NCI-H1694 (cell line): Measurements from ENCODE around the gene GALNT10.
"Not testable (repeated sequence)": the region's sequence is repeated elsewhere in the genome, so short reads cannot be mapped to it uniquely, and the experiment has no call there.

Experiments
- DNase-seq: peaks from one replicate; lab custom pipeline; 2025; lab: John Stamatoyannopoulos, UW

GALNT10 gene

DNA sequence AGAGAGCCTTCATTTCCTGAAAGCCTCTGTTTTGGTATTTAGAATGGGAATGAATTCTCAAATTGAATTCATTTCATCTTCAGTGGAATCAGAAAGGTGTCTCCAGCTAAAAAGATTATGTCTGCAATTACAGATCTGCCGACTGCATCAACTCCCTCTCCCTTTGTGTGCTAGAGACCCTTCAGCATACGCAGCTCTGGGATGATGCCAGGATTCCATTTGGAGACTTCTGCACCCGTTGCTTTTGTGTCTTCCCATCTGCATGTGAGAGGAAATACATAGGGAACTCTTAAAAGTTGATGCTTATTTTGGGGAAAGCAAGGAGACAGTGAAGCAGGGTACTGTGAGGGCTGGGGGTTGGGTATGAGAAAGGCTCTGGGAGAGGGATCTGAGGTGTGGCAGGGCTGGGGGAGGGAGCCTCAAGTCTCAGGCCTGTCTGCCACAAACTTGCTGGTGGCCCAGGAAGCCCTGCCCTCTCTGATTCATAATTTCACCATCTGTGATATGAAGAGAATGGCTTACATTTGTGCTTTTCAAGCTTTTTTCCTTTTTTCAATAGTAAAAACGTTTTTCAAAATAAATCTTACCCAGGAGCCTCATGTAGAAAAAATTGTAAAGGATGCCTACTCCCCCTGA lies 165.6 kb downstream of the GALNT10 start:
- peak; percentile 17 for DNase-seq

DNA sequence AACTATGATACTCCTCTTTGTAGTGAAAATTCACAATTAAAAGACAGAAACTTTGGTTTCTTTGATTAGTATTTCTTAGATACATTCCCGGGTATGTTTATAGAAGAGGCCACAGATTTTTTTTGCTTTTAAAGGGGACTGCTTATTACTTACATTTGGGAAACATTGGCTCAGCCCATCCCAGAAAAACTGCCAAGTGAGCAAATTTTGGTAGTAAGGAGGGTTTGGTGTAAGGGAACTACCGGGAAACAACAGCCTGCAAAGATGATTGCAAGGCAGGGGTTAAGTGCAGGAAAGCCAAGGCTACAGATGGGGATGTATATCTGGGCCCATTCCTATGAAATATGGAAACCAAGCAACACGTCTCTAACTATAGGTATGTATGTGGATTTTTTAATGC lies 166.4 kb downstream of the GALNT10 start:
- no peak for DNase-seq

DNA sequence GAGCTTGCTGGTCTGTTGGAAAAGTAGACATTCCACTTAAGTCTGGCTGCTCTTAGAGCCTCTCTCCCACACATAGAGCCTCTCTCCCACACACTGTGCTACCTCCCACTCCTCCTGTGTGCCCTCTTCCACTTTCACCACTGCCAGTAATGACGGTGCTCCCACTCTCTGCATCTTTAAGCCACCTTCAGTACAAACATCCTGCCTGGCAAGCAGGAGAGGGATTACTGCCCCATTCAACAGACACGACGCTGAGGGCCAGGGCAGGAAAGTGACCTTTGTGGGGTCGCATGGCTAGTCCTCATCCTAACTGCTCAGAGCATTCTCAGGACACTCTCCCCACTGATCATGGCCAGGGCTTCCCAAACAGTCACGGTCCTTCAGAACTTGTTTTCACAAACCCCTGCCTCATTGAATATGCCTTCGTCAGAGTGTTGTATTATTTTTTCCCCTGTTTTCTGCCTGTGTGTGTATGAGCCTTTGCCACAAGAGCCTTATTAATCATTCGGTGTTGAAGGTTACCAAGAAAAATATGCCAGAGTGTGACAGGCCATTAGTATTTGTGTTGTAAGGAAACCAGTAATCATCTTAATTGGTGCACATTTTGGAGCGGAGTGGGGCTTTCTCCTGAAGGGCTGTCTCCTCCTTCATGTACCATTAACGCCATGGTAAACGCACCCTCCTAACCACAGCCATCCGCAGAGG lies 168.1 kb downstream of the GALNT10 start:
- DNase-seq: no peak

DNA sequence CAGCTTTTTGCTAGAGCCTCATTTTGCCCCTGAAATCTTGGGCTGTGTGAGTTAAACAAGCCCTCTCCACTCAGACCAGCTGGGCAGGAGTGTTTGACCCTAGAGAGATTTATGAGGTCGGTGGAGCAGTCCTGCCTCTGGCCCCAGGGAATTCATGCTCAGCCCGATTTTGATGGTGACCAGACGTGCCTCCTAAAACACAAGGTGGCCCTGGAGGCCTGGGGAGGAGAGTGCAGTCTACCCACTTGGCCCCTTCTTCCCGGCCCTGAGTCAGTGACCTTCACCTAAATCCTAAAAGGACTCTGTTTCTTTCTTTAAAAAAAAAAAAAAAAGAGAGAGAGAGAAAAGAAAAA lies 168.7 kb downstream of the GALNT10 start:
- no peak for DNase-seq

DNA sequence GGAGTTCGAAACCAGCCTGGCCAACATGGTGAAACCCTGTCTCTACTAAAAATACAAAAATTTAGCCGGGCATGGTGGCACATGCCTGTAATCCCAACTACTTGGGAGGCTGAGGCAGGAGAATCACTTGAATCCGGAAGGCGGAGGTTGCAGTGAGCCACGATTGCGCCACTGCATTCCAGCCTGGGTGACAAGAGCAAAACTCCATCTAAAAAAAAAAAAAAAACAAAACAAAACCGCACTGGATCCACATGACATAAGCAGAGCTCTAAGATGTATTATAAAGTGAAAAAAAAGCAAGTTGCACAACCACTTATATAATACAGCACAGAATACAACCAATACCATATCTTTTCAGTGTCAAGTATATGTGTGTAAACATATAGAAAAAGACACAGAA lies 169.7 kb downstream of the GALNT10 start:
- DNase-seq: not testable (repeated sequence)

DNA sequence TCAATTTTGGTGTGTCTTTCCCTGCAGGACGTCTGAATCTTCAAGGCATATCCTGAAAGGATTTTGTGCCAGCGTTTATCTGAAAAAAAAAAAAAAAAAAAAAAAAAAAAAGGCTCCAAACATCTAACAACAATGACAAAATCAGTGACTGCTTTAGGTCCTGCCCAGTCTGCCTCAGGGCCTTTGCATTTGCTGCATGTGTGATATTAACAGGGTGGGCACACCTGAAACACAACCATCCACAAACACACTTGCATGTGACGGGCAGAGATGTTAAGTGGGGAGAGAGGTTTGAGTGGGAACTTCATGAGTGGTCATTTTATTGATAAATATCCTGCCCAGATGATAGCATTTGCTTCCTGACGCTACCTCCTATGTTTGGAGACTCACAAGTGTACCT lies 172.9 kb downstream of the GALNT10 start:
- no peak for DNase-seq

DNA sequence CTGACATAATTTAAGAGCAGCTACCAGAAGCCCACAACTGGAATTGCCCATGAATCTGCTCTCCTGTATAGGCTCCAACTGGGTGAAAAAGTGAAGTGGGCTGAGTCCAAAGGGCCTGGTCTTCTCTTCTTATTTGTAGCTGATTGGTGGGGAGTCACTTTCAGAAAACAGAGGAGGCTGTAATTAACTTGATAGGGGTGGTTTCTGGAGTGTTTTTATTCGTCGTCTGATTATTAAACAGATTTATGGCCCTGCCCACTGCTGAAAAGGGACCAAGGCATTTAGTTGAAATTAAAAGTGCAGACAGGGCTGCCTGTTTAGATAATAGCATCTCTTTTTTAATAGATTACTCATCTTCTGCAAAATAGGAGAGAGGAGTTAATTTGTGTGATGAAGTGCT lies 174.2 kb downstream of the GALNT10 start:
- DNase-seq: no peak

DNA sequence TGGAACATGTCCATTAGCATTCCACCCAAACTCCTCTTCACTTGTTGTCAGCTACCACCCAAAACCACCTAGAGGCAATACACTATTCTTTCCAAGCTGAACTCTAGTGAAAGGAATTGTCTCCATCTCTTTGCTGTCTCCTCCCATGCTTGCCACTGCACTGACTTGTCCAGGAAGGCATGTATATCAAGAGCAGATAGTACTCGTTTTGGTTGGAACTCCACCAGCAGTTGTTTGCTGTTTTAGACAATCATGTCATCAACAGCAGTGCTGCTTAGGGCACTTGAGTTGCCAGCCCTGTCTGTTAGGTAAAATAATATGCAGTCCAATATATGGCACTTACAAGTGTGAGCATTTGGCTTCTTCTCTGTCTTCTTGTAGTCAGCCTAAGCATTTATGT lies 175.3 kb downstream of the GALNT10 start:
- no peak for DNase-seq

DNA sequence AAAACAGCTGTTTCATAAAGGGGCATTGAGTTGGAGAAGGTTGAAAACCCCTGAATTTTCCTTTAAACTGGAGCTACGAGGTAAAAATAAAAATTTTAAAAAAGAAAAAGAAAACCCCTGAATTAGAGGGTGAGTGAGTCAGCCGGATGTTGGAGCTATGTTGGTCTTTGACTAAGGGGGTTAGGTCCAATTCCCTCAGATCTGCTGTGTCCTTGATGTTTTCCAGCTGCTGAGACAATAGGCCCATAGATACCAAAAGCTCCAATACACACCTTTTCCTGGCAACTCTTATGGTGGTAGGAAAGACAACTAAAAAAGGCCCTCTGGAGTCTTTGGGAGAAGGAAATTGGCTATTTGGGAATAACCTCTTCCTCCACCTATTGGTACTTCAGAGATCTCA lies 175.8 kb downstream of the GALNT10 start:
- no peak for DNase-seq

DNA sequence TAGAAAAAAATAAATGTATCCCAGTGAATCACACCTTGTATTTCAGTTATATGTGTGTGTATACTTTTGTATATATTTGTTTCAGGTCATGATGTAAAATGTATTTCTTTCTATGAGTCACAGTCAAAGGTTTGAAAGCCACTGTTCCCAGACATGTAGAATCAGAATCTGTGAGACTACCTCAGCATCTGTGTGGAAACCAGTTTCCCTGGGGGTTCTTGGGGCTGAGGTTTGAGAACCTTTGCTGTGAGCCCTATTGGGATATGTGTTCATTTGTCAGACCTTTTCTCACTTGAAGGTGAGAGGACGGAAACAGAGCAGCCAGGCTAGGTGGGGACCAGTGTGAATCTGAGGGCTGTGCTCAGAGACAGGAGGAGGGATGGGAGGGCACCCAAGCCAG lies 176.6 kb downstream of the GALNT10 start:
- no peak for DNase-seq

DNA sequence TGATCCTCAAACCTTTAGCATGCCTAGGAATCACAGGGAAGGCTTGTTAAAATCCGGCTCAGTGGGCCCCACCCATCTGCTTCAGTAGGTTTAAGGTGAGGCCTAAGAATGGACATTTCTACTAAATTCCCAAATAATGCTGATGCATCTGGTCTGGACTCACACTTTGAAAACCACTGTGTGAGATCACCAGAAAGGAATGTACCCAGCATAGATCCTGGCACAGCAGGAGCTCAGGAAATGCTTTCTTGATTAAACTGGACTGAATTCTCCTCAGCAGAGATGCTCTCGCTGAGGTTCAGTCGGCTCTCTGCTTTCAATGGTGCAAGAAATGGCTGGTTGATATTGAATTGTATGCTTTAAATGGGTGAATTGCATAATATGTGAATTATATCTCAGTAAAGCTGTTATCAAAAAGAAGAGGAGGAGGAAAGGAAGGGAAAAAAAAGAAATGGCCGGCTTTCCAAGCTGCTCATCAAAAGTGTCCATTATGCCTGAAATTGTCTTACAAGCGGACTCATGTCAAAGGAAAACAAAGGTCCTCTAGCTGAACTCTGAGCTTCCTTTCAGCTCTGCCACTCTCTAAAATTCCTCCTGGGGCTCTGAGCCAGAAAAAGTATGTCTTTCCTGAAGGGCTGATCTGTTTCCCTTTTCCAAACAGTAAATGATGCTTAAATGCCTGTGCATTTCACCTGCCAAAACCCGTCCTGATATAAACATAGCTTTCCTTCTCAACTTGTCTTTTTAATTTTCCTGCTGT lies 177.7 kb downstream of the GALNT10 start:
- no peak for DNase-seq

DNA sequence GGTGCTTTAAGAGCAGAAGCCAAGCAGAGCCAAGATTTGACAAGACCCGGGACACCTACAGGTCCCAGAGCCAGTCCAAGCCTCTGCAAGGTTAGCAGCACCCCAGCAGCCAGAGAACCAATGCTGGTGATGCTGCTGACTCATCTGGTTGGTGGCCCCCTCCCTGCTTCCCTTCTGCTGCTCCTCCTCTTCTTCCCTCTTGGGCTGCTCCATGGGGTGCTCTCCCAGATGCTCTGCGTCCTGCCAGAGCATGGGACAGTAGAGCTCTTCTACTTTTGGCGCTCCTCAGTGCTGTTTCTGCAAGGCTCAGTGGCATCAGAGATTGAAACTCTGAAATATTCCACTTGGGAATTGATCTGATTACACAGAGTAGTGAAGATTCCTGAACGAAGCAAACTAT lies 179.1 kb downstream of the GALNT10 start:
- DNase-seq: no peak

DNA sequence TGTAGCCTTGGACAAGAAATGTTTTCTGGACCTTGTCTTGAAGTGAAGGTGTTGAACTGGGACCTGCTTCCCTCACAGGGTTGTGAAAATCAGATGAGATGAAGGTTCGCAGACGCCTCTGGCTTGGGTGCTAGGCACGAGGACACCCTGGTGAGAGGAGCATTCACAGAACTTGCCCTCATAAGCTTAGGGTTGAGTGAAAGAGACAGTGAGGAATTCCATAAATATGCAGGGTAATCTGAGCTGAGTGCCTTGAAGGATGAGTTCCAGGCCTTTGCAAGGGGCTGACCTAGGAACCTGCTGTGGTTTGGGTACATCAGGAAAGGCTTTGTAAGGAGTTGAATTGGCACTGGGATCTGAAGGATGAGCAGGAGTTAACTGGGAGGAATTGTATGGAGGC lies 179.6 kb downstream of the GALNT10 start:
- no peak for DNase-seq

DNA sequence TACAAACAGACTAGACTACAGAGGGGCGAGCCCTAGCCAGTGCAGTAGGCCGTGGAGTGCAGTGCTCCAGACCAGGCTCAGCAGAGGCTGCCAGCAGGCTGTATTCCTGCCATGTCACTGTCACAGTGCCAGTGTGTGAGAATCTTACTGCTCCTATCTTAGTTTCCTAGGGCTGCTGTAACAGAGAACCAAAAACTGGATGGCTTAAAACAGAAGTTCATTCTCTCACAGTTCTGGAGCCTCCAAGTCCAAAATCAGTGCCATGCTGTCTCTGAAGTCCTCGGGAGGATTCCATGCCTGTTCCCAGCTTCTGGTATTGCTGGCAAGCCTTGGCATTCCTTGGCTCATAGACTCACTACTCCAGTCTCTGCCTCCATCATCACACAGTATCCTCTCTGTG lies 180.3 kb downstream of the GALNT10 start:
- no peak for DNase-seq

DNA sequence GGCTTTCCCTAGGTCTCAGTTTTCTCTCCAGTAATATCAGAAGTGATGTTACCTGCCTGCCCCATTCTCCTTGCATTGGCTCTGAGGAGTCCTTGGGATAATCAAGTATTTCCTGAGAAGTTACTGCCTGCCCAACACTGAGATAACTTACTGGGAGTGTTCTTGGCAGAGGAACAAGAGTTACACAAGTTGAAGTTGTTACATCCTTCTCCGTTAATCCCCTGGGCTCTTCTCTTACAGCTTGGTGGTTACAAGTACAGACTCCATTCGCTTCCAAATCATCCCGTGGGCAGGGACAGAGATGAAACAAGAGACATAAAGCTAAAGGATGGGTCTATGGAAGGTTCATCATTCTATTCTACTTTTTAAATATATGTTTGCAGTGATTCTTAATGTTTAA lies 181.2 kb downstream of the GALNT10 start:
- DNase-seq: no peak

DNA sequence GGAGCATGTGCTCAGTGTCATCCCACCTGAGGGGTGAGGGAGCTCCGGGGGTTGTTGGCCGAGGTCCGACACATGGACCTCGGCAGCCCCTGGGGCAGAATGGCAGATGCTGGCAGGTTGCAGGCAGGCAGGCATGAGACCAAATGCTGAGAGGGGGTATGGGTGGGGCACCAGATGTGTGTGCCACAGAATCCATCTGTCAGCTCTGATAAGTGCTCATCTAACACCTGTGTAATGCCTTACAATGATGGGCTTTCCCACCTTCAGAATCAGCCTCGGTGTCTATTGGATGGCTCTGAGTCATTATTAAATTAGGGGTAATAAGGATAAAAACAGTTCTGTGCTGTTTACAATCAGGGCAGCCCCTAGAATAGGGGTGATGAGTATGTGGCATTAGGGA lies 182.1 kb downstream of the GALNT10 start:
- peak; percentile 26 for DNase-seq

DNA sequence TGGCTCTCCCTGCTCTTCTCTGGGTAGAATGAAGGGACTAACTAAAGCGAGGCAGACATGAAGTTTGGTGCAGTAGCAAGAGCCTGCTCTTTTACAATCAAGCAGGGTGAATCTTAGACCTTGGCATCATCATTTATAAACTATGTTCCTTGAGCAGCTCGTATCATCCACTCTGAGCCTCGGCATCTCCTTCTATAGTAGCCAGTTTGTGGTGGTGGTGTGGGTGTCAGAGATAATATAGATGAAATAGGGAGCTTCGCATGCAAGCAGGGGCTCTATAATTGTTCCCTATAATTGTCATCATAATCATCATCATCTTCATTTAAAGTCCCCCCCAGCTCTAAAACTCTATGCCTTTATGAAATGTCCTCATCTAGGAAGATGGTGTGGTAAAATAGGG lies 182.8 kb downstream of the GALNT10 start:
- DNase-seq: no peak

DNA sequence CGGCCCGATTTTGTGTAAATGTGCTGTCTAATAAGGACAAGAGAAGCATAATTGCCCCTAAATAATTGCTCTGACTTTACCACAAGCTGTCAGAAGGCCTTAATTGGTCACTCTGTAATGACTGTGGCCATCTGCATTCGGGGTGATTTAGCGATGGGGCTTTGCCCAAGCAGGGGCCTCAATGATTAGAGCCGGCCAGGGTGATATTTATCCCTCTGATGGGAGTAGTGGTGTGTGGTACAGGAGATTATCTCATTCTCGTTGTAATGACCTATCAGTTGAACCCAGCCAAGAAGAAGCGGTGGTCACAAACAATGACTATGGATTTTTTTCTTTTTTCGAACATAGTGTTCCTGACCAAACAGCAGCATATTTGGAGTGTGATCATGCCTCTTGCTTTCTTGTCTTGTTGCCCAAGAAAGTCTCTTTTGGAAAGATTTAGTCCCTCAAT lies 183.2 kb downstream of the GALNT10 start:
- no peak for DNase-seq

DNA sequence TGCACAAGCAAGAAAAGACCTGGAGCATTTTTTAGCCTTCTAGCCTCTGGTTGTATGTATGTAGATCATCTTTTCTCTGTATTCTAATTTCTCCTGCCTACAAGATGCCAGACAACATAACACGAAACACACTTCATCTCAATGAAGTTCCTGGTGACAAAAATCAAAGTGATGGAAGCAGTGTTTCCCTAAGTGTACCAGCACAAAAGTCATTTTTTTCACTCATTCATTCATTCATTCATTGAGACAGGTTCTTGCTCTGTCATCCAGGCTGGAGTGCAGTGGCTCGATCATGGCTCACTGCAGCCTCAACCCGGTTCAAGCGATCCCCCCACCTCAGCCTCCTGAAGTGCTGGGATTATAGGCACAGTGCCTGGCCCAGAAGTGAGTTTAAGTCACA lies 183.7 kb downstream of the GALNT10 start:
- DNase-seq: no peak

DNA sequence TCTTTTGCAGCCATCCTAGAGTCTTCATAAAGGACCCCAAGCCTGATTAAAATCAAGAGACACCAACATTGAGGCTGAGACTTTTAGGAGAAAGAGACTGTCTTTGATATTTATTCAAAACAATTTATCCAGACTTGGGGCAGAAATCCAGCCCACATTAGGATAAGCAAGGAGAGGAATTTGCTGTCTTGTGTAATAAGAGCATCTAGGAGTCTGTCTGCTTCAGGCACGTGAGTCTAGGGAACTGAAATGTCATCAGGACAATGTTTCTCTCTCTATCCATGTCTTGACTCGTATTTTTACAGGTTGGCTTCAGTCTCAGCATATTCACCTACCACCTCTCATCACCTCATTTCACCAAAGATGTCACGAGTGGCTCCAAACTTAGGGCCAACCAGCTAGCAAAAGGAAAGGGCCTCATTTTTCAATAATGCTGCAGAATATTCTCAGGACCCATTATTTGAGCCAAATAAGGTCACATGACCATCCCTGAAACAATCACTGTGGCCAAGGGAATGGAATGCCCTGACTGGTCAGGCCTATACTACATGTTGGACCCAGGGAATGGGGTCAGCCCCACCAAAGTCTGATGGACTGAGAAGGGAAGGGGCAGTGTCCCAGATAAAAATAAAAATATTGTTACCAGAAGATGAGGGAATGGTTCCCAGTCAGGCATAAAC lies 184.9 kb downstream of the GALNT10 start:
- no peak for DNase-seq

DNA sequence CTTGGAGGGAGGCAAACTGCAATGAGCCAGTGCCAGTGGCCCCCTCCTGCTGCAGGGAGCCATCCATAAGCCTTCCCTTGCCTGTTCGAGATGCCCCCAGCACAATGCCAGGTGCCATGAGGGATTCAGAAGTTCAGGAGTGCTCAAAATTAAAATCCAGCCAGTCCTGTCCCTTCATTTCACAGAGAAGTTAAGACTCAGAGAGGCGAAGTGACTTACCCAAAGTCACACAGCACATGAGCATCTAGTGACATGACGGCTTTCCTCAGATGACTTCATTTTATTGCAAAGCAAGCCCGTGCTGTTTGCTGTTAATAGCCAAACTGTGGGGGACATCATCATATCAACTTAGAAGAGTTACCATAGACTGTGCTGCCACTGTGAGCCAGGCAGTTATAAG lies 185.9 kb downstream of the GALNT10 start:
- no peak for DNase-seq

DNA sequence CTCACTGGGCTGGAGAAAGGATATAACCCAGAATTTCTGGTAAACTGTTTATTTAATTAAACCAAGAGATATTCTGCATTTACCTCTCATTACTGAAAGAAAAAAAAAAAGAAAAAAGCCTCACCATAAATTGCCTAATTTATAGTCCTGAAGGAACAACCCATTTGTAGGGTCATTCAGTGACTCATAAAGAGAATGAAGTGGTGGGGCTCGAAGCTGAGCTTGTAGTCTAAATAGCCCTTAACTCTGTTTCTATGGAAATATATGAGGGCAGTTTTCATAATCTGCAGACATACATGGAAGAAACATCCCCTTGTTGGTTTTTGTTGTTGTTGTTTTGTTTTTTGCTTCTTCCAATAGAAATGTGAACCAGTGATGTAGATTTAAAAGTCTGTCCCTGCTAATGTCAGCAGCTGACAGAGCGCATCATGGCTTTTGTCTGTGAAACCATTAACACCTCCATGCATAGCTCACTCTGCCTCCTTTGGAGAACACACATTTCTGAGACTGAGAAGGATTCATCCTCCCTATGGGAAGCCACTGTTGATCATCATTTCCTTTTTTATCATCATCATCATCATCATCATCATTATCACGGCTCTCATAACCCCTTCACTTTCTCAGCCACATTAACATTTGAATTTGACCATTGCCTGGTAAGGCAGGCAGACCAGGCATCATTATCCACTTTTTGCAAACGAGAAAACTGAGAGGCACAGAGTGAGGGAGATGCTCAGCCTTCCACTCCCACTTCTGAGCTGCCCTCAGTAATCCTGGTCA lies 187.4 kb downstream of the GALNT10 start:
- no peak for DNase-seq
